GM12878 (cell line): ENCODE data around the gene TTLL3.

Experiments
- ATF3 ChIP-seq: IDR thresholded peaks from 2 replicates; pipeline ENCODE4 v1.6.1; 2011; ENCODE audit warnings: low read depth, mild to moderate bottlenecking, low read length, moderate library complexity, borderline replicate concordance; ENCODE audit errors: extremely low read depth
- EED ChIP-seq: sonication (generic); IDR thresholded peaks from 2 replicates; pipeline ENCODE4 v1.6.1; 2016; ENCODE audit warnings: antibody characterized with exemption, low read depth
- EP300 ChIP-seq, 2 experiments: fragments of 150-350 bp in 1 of 2; IDR thresholded peaks; 2 replicates each; pipeline ENCODE4 v1.6.1; 2011 to 2012; ENCODE audit warnings: low read depth in 2 of 2, low read length in 2 of 2, borderline replicate concordance in 1 of 2, improper control_type of control experiment in 1 of 2, inconsistent platforms in 1 of 2; ENCODE audit not compliant: control insufficient read depth in 1 of 2
- EZH2 ChIP-seq: IDR thresholded peaks from 2 replicates; pipeline ENCODE4 v1.6.1; 2012; ENCODE audit warnings: low read depth, mild to moderate bottlenecking, control low read depth, inconsistent platforms, low read length, borderline replicate concordance; ENCODE audit not compliant: control insufficient read depth
- POLR2A ChIP-seq: IDR thresholded peaks from 2 replicates; pipeline ENCODE4 v1.6.1; 2011; ENCODE audit warnings: low read depth, mild to moderate bottlenecking, low read length
- POLR2AphosphoS5 ChIP-seq: IDR thresholded peaks from 2 replicates; pipeline ENCODE4 v1.6.1; 2011; ENCODE audit warnings: mild to moderate bottlenecking, low read length, inconsistent platforms
- SMC3 ChIP-seq: IDR thresholded peaks from 2 replicates; pipeline ENCODE4 v1.6.1; 2011; ENCODE audit warnings: low read length, improper control_type of control experiment, borderline replicate concordance
- SREBF2 ChIP-seq: IDR thresholded peaks from 2 replicates; pipeline ENCODE4 v1.6.1; 2012; ENCODE audit warnings: mild to moderate bottlenecking, low read length
- USF2 ChIP-seq: IDR thresholded peaks from 2 replicates; pipeline ENCODE4 v1.6.1; 2011; ENCODE audit warnings: low read depth, low read length, improper control_type of control experiment, borderline replicate concordance
- TF ChIP-seq, protein P1 (sequence below), 3 experiments: IDR thresholded peaks in 2 of 3; conservative IDR thresholded peaks in 1 of 3; 2 replicates each; pipeline ENCODE4 v1.5.1; 2011; ENCODE audit warnings: low read depth in 3 of 3, low read length in 3 of 3, mild to moderate bottlenecking in 3 of 3, control low read depth in 2 of 3, moderate library complexity in 2 of 3, inconsistent platforms in 1 of 3, mixed read lengths in 1 of 3; ENCODE audit not compliant: control insufficient read depth in 2 of 3, insufficient read depth in 1 of 3; ENCODE audit errors: extremely low read depth in 1 of 3

DNA sequence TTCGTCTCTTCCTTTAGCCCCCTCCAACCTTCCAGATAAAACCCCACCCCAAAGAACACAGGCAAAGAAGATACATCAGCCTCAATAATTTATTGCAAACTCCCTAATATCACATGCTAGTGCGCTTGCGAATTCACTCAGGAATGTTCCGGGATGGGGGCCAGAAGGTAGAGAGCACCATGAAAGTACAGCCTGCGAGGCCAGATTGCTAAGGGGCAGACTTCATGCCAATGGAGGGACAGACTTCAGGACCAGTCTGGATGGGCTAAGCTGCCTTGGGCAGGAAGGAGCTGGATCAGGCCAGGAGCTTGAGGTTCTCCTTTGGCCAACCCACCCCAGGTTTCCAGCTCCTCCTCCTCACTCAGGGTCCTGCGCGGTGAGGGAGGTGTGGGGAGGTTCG, 56.6 kb downstream of the TTLL3 start:
- TF ChIP-seq, protein P1, sequence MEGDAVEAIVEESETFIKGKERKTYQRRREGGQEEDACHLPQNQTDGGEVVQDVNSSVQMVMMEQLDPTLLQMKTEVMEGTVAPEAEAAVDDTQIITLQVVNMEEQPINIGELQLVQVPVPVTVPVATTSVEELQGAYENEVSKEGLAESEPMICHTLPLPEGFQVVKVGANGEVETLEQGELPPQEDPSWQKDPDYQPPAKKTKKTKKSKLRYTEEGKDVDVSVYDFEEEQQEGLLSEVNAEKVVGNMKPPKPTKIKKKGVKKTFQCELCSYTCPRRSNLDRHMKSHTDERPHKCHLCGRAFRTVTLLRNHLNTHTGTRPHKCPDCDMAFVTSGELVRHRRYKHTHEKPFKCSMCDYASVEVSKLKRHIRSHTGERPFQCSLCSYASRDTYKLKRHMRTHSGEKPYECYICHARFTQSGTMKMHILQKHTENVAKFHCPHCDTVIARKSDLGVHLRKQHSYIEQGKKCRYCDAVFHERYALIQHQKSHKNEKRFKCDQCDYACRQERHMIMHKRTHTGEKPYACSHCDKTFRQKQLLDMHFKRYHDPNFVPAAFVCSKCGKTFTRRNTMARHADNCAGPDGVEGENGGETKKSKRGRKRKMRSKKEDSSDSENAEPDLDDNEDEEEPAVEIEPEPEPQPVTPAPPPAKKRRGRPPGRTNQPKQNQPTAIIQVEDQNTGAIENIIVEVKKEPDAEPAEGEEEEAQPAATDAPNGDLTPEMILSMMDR (IDR thresholded peaks at IDR 0.05 in 2 of 3, conservative IDR thresholded peaks at IDR 0.05 in 1 of 3; ENCODE audit: control insufficient read depth in 2 of 3, extremely low read depth in 1 of 3, insufficient read depth in 1 of 3, low read depth in 3 of 3, low read length in 3 of 3): no peak
- no peak for TF ChIP-seq USF2
- TF ChIP-seq EZH2: no peak
- no peak for TF ChIP-seq SMC3
- no peak for TF ChIP-seq POLR2A
- no peak for TF ChIP-seq EED
- no peak for TF ChIP-seq SREBF2
- no peak for TF ChIP-seq POLR2AphosphoS5
- TF ChIP-seq EP300 (IDR thresholded peaks at IDR 0.05; ENCODE audit: borderline replicate concordance in 1 of 2, control insufficient read depth in 1 of 2, low read depth in 2 of 2, low read length in 2 of 2): no peak
- no peak for TF ChIP-seq ATF3
